Midbrain (tissue), 1 donor: ENCODE results near the gene SEMA4D.

Experiments
- DNase-seq: peaks from one replicate; lab custom pipeline; 2025; lab: John Stamatoyannopoulos, UW

SEMA4D gene, protein sequence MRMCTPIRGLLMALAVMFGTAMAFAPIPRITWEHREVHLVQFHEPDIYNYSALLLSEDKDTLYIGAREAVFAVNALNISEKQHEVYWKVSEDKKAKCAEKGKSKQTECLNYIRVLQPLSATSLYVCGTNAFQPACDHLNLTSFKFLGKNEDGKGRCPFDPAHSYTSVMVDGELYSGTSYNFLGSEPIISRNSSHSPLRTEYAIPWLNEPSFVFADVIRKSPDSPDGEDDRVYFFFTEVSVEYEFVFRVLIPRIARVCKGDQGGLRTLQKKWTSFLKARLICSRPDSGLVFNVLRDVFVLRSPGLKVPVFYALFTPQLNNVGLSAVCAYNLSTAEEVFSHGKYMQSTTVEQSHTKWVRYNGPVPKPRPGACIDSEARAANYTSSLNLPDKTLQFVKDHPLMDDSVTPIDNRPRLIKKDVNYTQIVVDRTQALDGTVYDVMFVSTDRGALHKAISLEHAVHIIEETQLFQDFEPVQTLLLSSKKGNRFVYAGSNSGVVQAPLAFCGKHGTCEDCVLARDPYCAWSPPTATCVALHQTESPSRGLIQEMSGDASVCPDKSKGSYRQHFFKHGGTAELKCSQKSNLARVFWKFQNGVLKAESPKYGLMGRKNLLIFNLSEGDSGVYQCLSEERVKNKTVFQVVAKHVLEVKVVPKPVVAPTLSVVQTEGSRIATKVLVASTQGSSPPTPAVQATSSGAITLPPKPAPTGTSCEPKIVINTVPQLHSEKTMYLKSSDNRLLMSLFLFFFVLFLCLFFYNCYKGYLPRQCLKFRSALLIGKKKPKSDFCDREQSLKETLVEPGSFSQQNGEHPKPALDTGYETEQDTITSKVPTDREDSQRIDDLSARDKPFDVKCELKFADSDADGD

DNA sequence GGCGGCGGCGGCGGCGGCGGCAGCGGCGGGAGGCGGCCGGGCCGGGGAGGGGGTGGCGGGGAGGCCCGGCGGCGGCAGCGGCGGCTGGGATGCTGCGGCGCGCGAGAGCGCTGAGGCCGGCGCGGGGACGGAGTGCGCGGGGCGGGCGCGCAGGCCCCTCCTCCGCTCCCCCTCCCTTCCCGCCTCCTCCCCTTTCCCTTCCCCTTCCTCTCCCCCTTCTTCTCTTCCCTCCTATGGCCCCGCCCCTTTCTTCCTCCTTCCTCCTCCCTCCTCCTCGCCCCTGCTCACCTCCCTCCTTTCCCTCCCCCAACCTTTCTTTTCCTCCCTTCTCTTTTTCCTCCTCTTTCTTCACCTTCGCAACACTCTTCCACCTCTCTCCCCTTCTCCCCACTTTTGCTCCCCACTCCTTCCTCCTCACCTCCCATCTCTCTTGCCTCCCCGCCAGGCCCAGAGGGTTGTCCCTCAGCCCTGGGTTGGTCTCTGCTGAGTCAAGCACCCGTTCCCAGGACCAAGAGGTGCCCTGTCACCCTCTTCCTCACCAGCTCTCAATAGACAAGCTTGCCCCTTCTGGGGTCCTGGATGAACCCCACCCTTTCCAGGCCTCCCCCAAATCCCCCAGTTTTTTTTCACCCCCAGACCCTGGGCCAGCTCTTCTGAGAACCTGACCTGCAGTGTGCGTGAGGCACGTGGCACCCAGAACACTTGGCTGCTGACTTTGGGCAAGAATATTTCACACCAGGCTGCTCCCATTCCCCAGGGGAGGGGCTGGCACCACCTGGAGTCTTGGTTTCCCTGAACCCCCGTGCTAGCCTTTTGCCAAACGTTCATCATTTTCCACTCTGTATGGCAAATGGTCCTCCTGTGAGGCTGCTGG lies at the start of gene SEMA4D:
TSS of gene SEMA4D (minus strand) at position 136 of the 874 bp plus-strand sequence. CDS start 92,657 bp downstream, outside the sequence.
- DNase-seq = peak; percentile 78

DNA sequence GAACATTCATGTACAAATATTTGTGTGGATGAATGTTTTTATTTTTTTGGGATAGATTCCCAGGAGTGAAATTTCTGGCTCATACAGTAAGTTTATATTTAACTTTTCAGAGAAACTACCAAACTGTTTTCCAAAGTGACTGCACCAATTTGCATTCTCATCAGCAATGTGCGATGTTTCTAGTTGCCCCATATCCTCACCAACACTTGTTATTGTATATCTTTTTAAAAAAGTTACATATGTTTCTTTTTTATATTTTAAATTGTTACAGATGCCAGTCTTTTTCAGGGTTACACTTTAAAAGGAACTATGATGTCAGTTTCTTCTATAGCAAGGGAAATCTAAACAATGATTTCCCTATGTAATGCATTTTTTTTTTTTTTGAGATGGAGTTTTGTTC lies 49.1 kb upstream of the SEMA4D start:
- no peak for DNase-seq

DNA sequence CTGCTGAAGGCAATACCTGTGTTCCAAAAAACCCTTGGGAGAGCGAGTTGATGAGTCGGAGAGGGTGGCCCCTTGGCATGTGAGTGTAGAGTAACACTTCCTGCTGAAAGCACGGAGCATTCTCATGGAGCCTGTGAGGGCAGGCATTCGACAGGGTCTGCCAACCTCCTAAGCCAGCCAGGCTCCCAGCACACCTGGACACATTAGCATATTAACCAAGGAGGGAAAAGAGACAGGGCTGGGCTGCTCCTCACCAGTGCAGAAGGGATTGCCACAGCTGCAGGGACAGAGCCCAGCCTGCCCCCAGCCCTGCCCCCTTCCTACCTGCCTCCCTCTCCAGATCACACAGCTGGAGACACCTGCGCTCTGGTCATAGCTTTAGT lies 46.4 kb upstream of the SEMA4D start:
- no peak for DNase-seq

DNA sequence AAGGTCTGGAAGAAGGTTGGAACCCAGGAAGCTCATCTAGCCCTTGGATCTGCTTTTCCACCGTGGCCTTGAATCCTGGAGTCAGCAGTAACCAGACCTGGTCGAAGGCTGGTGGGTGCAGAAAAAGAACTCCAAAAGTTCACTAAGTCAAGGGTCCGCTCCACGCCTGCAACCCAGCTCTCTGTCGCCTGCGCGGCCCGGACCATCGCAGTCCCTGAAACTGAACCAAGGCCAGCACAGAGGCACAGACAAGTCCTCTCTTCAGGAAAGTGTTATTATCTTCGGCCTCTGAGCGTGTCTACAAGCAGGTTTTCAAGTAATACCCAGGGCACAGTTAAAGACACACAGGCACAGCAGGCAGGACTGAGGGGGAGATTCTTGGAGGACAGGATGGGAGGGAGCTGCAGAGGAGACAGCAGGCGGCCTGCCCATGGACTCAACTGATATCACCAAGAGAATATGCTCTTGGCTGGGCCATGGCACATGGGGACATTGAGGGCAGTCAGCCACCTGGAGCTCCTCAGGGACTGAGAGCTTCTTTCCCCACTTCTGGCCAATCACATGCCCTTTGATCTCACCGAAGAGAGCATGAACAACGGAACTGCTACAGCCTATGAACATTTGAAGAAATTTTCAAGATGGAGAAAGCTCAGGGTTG lies 45.8 kb upstream of the SEMA4D start:
- no peak for DNase-seq

DNA sequence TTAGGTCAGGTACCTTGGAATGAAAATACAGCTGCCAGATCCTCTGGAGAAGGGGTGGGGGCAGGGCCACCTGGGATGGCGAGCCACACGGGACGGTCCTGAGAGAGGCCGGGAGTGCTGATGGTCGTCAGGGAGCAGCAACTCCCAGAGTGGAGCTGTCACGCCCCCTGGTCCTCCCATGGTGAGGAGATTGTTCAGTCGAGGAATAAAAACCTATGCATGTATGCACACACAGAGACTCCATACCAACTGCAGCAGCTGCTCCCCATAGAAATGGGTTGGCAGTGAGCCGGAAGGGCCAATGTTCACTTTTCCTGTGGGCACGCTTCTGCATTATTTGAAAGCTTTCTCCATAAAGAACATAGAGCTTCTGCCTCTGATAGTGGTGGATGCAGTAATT lies 45.2 kb upstream of the SEMA4D start:
- no peak for DNase-seq

DNA sequence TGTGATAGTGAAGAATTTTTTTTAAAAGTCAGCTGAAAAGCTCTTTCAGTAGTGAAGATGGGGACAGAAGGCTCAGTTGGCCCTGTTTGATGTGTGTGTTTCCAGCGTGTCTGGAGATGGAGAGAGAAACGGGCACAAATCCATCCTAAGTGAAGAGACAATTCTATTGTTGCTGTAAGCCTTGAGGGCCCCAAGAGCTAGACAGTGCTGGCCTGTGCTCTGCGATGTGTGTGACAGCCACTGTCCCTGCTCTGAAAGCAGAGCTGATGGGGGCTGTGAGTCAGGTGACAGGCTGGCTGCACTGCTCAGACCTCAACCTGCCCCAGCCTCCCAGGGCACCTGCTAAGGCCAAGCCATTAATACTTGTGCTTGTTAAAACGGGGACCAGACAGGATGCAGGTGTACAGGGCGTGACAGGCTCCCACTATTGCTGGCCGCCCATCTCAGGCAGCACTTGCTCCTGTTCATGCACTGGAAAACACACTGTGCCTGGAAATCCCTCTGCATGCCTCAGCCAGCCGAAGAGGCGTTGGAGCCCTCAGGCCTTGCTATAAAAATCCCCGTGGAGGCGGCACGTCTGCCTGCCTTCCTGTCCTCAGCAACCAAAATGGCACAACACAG lies 44.6 kb upstream of the SEMA4D start:
- peak; percentile 83 for DNase-seq

DNA sequence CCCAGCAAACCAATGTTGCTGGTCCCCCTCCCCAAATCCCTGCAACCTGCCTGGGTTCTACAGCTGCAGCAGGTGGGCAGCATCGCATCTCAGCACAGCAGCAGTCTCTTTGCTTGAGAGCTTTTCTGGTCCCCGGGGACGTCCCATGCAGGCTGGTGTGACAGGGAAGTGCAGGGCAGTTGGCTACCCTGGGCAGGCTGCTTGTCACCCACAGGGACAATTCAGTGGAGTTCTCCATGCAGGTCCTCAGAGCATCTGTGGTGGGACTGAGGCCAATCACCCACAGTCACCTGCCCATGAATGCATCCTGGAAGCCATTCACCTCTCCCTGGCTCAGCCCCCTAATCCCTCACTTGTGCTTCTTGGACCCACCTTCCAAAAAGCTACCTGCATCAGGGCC lies 43.9 kb upstream of the SEMA4D start:
- DNase-seq = no peak

GRCh38 chr9:89539374-89539773 lies 41.5 kb upstream of the SEMA4D start:
- DNase-seq = no peak

GRCh38 chr9:89538871-89539270 lies 41.0 kb upstream of the SEMA4D start:
- no peak for DNase-seq

- DNase-seq = no peak
These were observed 39.3 kb upstream of the SEMA4D start for GRCh38 chr9:89537166-89537565.

GRCh38 chr9:89536600-89536999 lies 38.7 kb upstream of the SEMA4D start:
- no peak for DNase-seq

DNA sequence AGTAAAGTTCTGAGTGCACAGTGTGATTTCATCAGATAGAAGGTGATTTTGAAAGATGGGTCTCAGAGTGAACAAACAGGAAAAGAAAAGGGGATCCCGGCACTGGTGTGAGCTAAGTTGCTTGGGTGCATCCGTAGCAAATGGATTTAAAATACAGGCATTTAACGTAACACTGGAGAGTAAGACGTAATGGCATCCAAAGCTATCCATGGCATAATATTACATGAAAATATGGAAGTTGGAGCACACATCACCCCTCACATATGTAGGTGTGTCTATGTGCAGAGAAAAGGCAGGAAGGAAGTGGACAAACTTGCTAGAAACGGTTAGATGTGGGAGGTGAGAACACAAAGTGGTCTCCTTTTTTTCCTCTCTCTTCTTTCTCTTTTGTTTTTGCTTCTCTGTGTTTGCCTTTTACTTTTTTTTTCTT lies 38.2 kb upstream of the SEMA4D start:
- DNase-seq = no peak

- no peak for DNase-seq
These were observed 37.5 kb upstream of the SEMA4D start for GRCh38 chr9:89535461-89535860.

GRCh38 chr9:89534515-89535287 lies 36.8 kb upstream of the SEMA4D start:
- no peak for DNase-seq

DNA sequence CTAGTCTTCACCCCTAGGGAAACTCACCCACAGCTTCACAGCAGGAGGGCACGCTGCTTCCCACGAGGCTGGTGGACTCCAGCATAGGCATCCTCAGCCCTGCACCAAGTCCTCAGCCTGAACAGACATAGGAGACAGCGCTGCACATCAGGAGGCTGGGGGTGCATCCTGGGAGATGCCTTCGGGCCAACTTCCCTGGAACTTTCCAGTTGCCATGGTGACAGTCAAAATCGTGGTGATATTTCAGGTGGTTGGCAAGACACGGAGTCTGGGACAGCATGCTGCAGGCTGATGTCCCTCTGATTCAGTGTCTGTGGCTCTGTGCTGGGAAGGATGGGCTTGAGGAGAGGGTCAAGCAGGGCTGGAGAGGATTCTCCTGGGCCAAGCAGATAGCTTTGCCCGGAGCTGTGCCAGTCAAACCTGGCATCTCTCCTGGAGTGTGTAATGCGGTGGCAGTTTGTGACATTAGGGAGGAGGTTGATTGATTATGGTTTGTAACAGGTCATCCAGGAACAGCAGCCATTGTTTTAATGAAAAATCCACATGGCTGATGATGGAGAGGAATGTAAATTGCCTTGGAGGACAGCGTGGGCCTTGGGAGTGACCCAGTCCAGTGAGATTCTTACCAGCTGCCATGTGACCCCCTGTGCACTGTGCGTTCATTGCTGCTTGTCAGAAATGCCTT lies 35.6 kb upstream of the SEMA4D start:
- DNase-seq = no peak

- DNase-seq = no peak
These were observed 35.0 kb upstream of the SEMA4D start for GRCh38 chr9:89532944-89533343.

- DNase-seq = no peak
These were observed 34.6 kb upstream of the SEMA4D start for GRCh38 chr9:89532478-89532877.

DNA sequence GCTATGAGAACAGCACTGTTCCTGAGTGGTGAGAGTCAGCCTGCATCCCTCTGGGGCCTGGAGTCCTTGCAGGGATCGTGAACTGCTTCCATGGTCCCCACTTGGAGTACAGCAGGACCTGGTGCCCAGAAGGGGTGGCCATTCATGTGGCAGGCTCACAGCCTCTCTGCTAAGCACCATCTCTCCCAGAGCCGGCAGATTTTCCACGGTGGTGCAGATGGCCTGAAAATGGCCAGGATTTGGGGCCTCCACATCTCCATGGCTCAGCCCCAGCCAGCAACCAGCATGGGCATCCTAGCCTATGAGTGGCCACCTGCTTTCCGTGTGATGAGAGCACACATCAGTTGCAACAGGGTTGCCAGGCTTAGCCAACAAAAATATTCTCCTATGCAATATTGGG lies 33.9 kb upstream of the SEMA4D start:
- no peak for DNase-seq

DNA sequence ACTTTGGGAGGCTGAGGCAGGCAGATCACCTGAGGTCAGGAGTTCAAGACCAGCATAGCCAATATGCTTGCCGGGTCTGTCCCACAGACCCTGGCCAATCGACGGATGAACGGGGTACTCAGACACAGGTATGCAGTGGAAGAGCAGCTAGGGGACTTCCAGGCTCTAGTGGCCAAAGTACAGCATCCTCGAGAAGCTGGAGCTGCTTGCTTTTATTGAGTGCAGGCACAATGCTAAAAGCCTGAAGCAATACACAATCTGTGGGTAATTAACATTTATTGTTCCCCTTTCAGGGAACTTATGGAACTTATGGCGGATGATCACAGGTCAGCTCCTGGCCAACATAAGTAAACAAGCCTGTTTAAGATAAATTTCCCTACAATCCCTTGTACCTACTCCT lies 32.8 kb upstream of the SEMA4D start:
- no peak for DNase-seq
